ENCODE results near the gene FAM193A.
"Not testable (repeated sequence)": the region's sequence is repeated elsewhere in the genome, so short reads cannot be mapped to it uniquely, and the experiment has no call there.

FAM193A gene

GRCh38 chr4:2514944-2515343, 21.5 kb upstream of the FAM193A start:
- DNase-seq (ENCODE audit: low spot score): not testable (repeated sequence)

- DNase-seq (ENCODE audit: low spot score): no peak
These were observed 20.5 kb upstream of the FAM193A start for GRCh38 chr4:2515830-2516550.

- DNase-seq (ENCODE audit: low spot score): no peak
These were observed 19.8 kb upstream of the FAM193A start for GRCh38 chr4:2516635-2517034.

- no peak for DNase-seq (ENCODE audit: low spot score)
These were observed 9.9 kb upstream of the FAM193A start for GRCh38 chr4:2526559-2526958.

- no peak for DNase-seq (ENCODE audit: low spot score)
These were observed 1.5 kb upstream of the FAM193A start for GRCh38 chr4:2534904-2535375.

GRCh38 chr4:2535376-2536192, 863 bp upstream of the FAM193A start:
- DNase-seq (ENCODE audit: low spot score): peak; percentile 45

GRCh38 chr4:2537011-2537830, 774 bp downstream of the FAM193A start:
- peak; percentile 41 for DNase-seq (ENCODE audit: low spot score)

GRCh38 chr4:2543580-2544191, 7.2 kb downstream of the FAM193A start:
- DNase-seq (ENCODE audit: low spot score): not testable (repeated sequence)

GRCh38 chr4:2545321-2546013, 9.0 kb downstream of the FAM193A start:
- no peak for DNase-seq (ENCODE audit: low spot score)

GRCh38 chr4:2546286-2546823, 9.9 kb downstream of the FAM193A start:
- DNase-seq (ENCODE audit: low spot score): no peak

- not testable (repeated sequence) for DNase-seq (ENCODE audit: low spot score)
These were observed 10.7 kb downstream of the FAM193A start for GRCh38 chr4:2546961-2547691.

- no peak for DNase-seq (ENCODE audit: low spot score)
These were observed 14.7 kb downstream of the FAM193A start for GRCh38 chr4:2551118-2551517.

GRCh38 chr4:2552806-2553205, 16.4 kb downstream of the FAM193A start:
- DNase-seq (ENCODE audit: low spot score): no peak

GRCh38 chr4:2558301-2558700, 21.9 kb downstream of the FAM193A start:
- no peak for DNase-seq (ENCODE audit: low spot score)

GRCh38 chr4:2560167-2560566, 23.7 kb downstream of the FAM193A start:
- DNase-seq (ENCODE audit: low spot score): no peak

- DNase-seq (ENCODE audit: low spot score): no peak
These were observed 29.1 kb downstream of the FAM193A start for GRCh38 chr4:2565533-2565932.

- no peak for DNase-seq (ENCODE audit: low spot score)
These were observed 33.6 kb downstream of the FAM193A start for GRCh38 chr4:2570036-2570435.

GRCh38 chr4:2570551-2571222, 34.2 kb downstream of the FAM193A start:
- peak; percentile 38 for DNase-seq (ENCODE audit: low spot score)

GRCh38 chr4:2572076-2572475, 35.6 kb downstream of the FAM193A start:
- no peak for DNase-seq (ENCODE audit: low spot score)

- DNase-seq (ENCODE audit: low spot score): no peak
These were observed 36.4 kb downstream of the FAM193A start for GRCh38 chr4:2572866-2573265.
